HG03060 (cell line): ENCODE measurements around the gene REV3L.
"Not testable (repeated sequence)": the region's sequence is repeated elsewhere in the genome, so short reads cannot be mapped to it uniquely, and the experiment has no call there.

Experiments
- ATAC-seq: cut with Tn5 transposase; IDR thresholded peaks from one replicate; pipeline ENCODE4 v1.9.1; 2021; ENCODE audit warnings: low read depth, moderate number of reproducible peaks; ENCODE audit not compliant: unreplicated experiment

The REV3L gene

DNA sequence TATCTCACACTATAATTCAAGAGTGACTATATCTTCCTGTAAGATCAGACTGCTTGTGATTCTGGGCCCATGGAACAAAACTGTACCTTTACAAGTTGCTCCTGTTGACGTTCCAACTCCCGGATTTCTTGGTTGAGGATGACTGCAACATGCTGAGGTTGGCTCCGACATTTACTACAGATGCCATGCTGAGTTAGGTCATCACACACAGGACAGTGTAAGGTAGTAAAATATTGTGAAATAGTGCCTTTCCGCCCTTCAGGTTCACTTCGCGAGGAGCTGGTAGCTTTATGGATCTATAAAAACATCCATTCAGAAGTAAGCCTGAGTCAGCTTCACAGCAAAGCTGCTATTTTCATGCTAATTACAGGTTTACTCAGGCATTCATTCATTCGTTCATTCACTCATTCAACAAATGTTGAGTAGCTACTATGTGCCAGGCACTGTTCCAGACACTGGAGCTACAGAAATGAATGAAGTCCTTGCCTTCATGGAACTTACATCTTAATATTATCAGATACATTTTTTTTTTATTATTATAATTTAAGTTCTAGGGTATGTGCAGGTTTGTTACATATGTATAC lies 175.7 kb downstream of the REV3L start:
- no peak for ATAC-seq

DNA sequence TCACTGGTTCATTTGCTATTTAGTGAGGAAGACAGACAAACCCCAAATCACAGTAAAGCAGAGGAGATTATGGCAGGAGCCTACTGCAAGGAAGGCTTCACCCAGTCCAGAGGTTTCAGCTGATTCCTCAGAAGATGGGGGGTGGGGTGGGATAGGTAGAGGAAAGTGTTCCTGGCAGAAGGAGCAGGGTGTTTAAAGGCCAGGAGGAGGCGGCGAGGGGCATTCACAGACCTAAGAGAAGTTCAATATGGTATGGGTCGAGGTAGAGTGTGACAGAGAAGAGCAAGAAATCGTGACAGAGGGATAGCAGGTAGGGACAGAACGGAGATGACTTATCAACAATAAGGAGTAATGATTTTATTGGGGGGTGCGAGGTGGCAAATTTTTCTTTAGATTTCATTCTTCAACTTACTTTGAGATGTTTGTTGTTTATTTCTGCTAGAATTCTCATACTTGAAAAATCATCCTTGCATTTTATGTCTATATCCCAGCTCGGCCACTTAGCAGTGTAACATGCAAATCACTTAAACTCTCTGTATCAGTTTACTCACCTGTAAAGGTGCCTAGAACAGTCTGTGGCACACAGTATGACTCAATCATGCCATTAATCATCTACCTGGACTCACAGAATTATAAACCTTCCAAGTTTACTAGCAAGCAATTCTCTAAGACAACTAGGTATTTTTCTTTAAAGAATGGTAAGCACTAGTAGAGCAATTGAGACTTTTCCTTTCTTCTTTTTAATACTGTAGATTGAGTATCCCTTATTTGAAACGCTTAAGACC lies 176.7 kb downstream of the REV3L start:
- no peak for ATAC-seq

DNA sequence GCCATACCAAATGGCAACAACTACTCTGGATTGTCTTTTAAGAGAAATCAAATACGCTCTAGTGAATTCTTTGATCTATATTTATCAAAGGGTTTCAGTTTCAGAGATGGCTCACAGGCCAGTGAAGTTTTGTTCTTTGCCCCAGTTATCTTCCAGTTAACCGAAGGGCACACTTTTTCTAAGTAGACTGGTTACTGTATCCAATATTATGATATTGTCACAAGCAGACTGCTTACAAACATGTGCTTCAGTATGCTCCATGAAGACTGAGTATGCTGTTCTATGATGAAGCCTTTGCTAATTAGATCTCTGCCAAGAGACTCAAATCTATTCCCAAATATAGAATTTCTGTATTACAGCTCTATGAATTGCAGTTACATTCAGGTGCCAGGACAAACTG lies 181.1 kb downstream of the REV3L start:
- peak; percentile 46 for ATAC-seq

DNA sequence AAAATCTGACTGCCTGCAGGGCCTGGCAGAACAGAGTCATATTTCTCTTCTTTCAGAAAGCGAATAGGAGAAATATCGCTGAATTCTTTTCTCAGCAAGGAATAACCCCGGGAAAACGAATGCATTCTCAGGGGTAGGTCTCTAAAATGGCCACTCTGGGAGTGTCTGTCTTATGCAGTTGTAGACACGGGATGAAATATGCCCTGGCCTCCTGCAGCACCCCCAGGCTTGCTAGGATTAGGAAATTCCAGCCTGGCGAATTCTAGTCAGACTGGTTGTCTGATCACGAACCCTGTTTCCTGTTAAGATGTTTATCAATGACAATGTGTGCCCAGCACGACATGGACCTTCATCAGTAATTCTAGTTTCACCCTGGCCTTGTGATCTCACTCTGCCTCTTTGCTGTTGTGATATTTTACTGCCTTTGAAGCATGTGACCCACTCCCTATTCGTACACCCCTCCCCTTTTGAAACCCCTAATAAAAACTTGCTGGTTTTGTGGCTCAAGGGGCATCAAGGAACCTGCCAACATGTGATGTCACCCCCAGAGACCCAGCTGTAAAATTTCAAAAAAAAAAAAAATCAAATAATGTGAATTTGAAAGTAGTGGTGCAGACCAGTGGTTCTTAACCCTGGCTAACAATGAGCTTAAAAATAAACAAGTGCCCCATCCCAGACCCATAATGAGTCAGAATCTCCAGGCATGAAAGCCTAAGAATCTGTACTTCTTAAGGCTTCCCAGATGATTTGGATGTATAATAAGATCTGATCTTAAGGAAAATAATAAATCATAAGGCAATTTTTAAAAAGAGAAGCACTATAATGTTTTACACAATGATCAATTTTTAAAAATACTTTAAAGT lies 181.8 kb downstream of the REV3L start:
- ATAC-seq = not testable (repeated sequence)

DNA sequence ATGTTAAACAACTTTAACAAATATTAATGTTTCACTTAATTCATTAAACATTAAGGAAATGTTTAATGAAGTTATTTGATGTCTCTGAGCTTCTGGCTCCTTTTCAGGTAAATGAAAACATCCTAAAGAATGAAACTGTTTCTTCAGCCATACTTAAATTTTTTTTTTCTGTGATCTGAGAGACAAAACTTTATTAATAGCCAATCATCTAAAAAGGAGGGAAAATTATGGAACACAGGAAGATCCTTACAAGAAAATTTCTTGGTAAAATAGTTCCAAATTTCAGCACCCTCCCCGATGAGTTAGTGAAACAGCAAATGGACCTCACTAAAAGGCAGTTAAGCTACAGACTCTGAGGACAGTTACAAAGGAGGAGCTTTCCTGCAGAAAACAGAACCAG lies 185.2 kb downstream of the REV3L start:
- ATAC-seq = no peak

DNA sequence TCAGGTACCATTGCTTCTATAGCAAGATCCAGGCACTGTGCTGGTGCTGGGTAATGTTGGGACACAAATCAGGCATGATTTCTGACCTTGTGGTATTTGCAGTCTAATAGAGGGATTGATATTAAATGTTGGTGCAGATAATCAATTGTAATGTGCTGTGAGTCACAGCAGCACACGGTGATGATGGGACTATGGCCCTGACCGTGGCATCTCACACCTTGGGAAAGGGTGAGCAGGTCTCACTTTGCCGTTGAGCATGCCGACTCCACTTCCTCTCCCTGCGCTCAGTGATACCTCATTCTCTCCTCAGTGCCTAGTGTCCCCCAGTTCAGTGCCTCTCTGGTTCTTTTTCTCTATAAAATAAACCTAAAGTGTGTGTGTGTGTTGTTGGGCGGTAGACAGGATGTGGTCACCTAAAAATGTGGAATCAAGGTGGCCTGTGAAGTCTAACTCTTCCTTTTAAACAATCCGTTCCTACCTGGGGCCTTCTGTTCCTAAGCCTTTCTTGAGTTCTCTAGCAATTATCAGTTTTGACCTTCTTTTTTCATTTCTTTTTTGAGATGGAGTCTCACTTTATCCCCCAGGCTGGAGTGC lies 188.5 kb downstream of the REV3L start:
- ATAC-seq = no peak

DNA sequence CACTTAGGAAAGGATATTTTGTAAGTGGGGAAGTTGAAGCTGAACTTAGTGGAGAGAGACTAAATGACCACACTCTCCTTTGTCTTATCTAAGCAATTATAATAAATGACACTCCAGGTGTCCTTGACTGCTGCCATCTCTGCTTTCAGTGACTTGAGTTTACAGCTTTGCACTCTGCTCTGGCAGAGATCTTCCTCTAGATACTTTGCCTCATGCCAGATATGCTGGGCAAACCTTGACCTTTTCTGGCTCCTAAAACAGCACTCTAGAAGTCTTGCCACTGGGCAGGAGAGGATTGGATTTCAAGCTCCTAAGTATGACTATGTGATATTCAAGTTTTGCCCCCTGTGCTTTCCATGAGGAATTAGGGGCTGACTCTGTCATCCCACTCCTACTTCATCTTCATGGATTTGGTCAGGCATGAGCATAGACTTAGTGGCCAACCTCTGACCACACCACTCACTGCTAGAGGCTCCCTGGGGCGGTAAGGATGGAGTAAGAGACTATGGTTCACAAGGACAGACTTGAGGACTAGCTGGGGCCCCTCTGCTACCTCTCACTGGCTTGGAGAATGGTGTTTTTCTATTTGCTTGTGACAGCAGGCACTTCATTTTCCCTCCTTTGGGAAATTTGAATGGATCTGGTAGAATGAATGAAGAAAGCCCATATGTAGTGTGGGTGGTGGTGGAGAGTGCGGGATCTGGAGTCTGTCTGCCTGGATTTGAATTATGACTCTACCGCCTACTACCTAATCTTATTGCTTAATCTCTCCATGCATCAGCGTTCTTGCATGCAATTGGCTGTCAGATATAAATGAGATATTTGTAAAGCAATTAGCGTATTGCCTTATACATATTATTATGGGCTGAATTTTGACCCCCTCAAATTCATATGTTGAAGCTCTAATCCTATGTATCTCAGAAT lies 191.4 kb downstream of the REV3L start:
- peak; percentile 13 for ATAC-seq

DNA sequence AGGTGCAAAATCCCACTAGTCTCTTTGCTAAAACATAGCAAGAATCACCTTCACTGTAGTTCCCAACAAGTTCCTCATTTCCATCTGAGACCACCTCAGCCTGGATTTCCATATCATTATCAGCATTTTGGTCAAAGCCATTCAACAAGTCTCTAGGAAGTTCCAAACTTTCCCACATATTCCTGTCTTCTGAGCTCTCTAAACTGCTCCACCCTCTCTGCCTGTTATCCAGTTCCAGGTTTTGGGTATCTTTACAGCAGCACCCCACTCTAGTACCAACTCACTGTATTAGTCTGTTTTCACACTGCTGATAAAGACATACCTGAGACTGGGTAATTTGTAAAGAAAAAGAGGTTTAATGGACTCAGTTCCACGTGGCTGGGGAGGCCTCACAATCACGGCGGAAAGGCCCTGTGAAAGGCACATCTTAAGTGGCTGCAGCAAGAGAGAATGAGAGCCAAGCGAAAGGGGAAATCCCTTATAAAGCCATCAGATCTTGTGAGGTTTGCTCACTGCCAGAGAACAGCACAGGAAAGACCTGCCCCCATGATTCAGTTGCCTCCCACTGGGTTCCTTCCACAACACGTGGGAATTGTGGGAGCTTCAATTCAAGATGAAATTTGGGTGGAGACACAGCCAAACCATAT lies 192.2 kb downstream of the REV3L start:
- ATAC-seq = peak; percentile 91

DNA sequence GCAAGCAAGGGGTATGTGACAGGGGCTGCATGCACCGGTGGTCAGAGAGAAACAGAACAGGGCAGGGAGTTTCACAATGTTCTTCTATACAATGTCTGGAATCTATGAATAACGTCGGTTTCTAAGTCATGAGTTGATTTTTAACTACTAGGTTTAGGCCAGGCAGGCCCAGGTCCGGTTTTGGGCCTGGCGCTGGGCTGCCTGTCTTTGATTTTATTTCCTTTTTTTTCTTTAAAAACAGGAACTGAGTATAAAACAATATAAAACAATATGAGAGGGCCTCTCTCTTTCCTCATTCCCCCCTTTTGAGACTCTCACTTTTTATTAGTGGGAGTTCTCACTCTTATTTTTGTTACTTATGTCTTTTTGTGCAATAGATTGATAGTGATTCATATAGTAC lies 198.7 kb downstream of the REV3L start:
- ATAC-seq = not testable (repeated sequence)

DNA sequence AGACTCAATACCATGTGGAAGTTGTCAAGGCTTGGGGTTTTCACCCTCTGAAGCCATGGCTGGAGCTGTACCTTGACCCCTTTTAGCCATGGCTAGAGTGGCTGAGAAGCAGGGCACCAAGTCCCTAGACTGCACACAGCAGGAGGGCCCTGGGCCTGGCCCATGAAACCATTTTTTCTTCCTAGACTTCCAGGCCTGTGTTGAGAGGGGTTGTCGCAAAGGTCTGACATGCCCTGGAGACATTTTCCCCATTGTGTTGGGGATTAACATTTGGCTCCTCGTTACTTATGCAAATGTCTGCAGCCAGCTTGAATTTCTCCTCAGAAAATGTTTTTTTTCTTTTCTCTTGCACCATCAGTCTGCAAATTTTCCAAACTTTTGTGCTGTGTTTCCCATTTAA lies 199.3 kb downstream of the REV3L start:
- ATAC-seq = no peak

DNA sequence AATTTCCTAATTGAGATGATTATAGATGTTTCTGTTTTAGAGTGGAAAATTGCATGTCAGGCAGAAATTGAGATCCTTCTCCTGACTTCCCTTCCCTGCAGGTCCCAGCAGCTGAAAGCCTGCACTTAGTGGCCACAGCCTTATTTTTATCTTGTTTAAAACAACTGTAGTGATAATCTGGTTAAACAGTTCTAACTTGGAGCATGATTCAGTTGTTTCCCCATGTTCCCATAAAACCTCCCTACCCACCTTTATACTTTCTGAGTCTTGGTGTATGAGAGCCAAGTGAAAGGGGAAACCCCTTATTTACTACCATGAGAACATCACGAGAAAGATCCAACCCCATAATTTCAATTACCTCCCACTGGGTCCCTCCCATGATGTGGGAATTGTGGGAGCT lies 200.5 kb downstream of the REV3L start:
- no peak for ATAC-seq

DNA sequence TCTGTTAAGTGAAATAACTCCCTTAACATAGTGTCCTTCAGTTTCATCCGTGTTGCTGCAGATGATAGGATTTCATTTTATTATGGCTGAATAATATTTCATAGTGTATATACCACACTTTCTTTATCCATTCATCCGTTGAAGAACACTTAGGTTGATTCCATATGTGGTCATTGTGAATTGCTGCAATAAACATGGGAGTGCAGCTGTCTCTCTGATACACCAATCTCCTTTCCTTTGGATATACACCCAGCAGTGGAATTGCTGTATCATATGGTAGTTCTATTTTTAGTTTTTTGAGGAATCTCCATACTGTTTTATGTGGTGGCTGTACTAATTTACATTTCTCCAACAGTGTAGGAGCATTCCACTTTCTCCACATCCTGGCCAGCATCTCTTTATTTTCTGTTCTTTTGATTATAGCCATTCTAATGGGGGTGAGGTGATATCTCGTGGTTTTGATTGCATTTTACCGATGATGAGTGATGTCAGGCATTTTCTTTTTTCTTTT lies 202.5 kb downstream of the REV3L start:
- ATAC-seq = no peak

DNA sequence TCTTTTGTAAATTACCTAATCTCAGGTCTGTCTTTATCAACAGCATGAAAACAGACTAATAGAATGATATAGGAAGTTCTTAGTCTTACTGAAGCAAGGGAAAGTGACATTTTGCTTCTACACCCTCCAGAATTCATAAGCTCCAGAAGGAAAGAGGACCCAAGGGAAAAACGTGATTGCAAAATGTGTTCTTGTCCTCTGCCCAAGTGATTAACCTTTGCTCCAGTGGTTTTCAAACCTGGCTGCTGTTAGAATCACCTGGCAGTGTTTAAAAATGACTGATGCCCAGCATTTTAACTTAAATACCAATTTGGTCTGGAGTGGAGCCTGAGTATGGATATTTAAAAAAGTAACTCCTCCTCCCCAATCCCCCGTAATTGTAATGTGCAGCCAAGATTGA lies 204.3 kb downstream of the REV3L start:
- no peak for ATAC-seq

DNA sequence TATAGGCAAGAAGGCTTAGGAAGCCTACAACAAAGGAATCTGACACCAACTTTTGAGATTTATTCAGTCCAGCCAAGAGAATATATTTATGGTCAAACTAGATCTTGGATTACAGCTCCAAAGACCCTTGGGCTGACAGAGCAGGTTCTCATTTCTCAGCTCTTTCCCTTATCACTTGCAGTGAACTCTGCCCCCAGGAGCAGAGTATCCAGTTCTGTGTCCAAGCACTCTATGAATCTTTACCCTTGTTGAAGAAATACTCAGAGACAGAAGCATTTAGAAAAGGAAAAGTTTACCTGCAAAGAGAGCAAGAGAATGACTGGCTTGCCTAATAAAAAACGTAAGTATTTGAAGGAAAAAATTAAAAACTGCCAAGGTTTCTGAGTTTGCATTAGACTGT lies 205.2 kb downstream of the REV3L start:
- ATAC-seq = no peak

DNA sequence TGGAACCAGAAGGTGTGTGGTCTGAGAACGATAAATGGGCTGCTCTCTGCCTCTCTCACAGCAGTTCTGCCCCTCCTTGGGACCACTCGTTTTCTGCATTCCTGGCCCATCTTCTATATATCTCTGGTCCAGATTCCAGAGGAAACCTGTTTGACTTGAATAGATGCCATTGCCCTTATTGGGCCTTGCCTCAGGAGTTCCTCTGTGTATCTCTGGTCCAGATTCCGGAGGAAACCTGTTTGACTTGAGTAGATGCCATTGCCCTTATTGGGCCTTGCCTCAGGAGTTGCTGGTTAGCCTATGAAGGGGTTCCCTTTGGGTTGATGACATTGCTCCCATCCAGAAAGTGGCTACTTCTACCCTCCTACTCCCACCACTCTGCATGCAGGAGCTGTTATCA lies 206.3 kb downstream of the REV3L start:
- ATAC-seq = no peak

DNA sequence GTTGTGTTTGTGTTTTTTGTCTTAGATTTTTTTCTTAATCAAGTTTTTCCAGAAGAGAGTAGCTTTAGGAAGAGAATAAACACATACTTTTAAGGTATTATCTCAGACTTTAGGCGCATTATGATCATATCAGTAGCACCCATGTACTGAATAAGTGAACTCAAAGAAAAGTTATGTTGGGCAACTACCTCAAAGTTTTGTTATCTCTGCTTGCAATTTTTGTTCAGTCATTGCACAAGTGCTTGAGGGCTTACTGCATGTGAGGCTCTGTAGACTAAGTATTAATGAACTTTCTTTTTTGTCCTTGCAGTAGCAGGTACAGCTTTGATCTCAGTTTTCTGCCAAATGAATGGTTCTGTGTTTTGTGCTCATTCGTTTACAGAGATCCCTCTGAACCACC lies 206.7 kb downstream of the REV3L start:
- ATAC-seq = no peak

DNA sequence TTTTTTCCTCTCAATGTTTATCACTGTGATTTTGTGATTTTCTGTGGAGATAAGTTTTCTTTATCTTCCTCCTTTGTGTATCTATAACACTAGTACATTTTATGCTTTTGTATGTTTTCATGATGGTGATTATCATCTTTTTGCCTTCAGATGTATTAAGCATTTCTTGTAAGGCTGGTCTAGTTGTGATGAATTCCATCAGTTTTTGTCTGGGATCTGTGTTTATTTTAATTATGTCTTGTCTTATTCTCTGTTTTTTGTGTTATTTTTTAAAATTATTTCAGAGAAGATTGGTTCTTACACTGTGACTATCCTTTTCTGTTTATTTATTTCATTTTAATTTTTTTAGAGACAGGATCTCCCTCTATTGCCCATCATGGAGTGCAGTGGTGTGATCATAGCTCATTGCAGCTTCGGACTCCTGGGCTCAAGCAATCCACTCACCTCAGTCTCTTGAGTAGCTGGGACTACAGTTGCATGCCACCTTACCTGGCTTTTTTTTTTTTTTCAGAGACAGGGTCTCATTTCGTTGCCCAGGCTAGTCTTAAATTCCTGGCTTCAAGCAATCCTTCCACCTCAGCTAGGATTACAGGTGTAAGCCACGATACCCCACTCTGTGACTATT lies 208.3 kb downstream of the REV3L start:
- ATAC-seq = no peak

DNA sequence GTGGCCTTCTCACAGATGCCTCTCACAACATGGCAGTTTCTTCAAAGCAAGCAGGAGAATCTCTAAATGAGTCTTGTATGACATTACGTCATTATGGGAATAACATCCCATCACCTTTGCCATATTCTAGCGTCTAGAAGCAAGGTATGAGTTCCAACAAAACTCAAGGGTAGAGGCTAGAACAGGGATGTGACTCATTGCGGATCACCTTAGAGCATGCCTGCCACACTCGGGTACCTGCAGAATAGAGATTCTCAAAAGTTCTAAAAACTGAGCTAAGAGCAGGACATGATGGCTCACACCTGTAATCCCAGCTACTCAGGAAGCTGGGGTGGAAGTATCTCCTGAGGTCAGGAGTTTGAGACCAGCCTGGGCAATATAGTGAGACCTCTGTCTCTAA lies 212.9 kb downstream of the REV3L start:
- ATAC-seq = no peak

DNA sequence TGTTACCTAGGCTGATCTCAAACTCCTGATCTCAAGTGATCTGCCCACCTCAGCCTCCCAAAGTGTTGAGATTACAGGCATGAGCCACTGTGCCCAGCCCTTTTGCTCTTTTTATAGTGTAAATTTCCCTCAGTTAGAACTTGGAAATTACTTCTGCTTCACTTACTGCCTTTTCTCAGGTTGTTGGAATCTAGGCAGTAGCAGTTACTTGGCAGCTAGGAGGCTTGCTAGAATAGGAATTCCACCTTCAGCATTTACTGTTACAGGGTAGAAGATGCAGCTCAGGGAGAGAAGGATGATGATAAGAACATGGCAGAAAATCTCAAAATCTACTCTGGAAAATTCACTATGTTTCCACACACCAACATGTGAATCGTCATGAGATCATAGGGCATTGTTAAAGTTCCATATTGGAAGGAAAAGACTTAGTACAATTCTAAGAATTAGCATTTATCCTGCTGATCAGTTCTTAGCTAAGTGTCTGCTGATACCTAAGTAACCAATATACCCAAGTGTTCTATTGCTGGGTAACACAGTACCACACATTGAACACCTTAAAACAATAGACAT lies 213.5 kb downstream of the REV3L start:
- ATAC-seq = no peak
